ENCODE measurements around the gene CCDC68.

The CCDC68 gene

GRCh38 chr18:54960197-54960596 is 936 bp upstream of the CCDC68 start:
- no peak for DNase-seq

GRCh38 chr18:54957996-54958395 is 1.3 kb downstream of the CCDC68 start:
- DNase-seq: no peak

- DNase-seq: no peak
Observed at GRCh38 chr18:54957296-54957832, 1.9 kb downstream of the CCDC68 start.

GRCh38 chr18:54956506-54956905 is 2.8 kb downstream of the CCDC68 start:
- DNase-seq: no peak

GRCh38 chr18:54952026-54952425 is 7.2 kb downstream of the CCDC68 start:
- DNase-seq: no peak

GRCh38 chr18:54950221-54950620 is 9.0 kb downstream of the CCDC68 start:
- no peak for DNase-seq

- no peak for DNase-seq
Observed at GRCh38 chr18:54949588-54949987, 9.7 kb downstream of the CCDC68 start.

- no peak for DNase-seq
Observed at GRCh38 chr18:54948350-54948837, 10.9 kb downstream of the CCDC68 start.

- no peak for DNase-seq
Observed at GRCh38 chr18:54947091-54947490, 12.2 kb downstream of the CCDC68 start.

GRCh38 chr18:54946149-54946581 is 13.1 kb downstream of the CCDC68 start:
- no peak for DNase-seq

GRCh38 chr18:54945576-54946125 is 13.6 kb downstream of the CCDC68 start:
- no peak for DNase-seq

- DNase-seq: no peak
Observed at GRCh38 chr18:54942569-54942968, 16.7 kb downstream of the CCDC68 start.

- no peak for DNase-seq
Observed at GRCh38 chr18:54942144-54942543, 17.1 kb downstream of the CCDC68 start.

- no peak for DNase-seq
Observed at GRCh38 chr18:54939361-54939917, 19.8 kb downstream of the CCDC68 start.

- DNase-seq: no peak
Observed at GRCh38 chr18:54938506-54938905, 20.8 kb downstream of the CCDC68 start.

- DNase-seq: no peak
Observed at GRCh38 chr18:54932472-54932871, 26.8 kb downstream of the CCDC68 start.

GRCh38 chr18:54931152-54931551 is 28.1 kb downstream of the CCDC68 start:
- DNase-seq: no peak

GRCh38 chr18:54928236-54928635 is 31.0 kb downstream of the CCDC68 start:
- DNase-seq: no peak

GRCh38 chr18:54926593-54927325 is 32.5 kb downstream of the CCDC68 start:
- no peak for DNase-seq

- no peak for DNase-seq
Observed at GRCh38 chr18:54924948-54925347, 34.3 kb downstream of the CCDC68 start.

GRCh38 chr18:54923339-54923956 is 35.8 kb downstream of the CCDC68 start:
- DNase-seq: no peak

GRCh38 chr18:54919412-54919811 is 39.8 kb downstream of the CCDC68 start:
- DNase-seq: no peak

GRCh38 chr18:54918060-54918459 is 41.2 kb downstream of the CCDC68 start:
- no peak for DNase-seq

- DNase-seq: no peak
Observed at GRCh38 chr18:54916507-54916906, 42.8 kb downstream of the CCDC68 start.
